GM21723 (cell line): ENCODE data around the gene KRTAP5-2.
"Not testable (repeated sequence)": the region's sequence is repeated elsewhere in the genome, so short reads cannot be mapped to it uniquely, and the experiment has no call there.

Experiments
- ATAC-seq: cut with Tn5 transposase; IDR thresholded peaks from one replicate; pipeline ENCODE4 v1.9.1; 2021; ENCODE audit warnings: mild to moderate bottlenecking, moderate library complexity; ENCODE audit not compliant: unreplicated experiment

The KRTAP5-2 gene

GRCh38 chr11:1592628-1593027, 5.5 kb downstream of the KRTAP5-2 start:
- ATAC-seq = no peak

DNA sequence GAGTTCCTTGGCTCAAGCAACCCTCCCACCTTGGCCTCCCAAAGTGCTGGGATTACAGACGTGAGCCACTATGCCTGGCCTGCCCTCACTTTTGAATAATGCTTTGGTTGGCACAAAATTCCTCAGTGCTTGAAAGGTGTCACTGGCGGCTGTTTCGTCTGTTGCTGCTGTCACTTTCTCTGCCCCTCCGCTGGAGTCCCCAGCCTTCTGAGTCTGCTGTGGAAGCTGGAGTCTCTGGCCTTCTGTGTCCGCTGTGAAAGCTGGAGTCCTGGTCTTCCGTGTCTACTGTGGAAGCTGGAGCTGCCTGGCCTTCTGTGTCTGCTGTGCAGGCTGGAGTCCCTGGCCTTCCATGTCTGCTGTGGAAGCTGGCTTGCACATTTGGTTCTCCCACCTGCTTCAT, 8.1 kb downstream of the KRTAP5-2 start:
- ATAC-seq = no peak

DNA sequence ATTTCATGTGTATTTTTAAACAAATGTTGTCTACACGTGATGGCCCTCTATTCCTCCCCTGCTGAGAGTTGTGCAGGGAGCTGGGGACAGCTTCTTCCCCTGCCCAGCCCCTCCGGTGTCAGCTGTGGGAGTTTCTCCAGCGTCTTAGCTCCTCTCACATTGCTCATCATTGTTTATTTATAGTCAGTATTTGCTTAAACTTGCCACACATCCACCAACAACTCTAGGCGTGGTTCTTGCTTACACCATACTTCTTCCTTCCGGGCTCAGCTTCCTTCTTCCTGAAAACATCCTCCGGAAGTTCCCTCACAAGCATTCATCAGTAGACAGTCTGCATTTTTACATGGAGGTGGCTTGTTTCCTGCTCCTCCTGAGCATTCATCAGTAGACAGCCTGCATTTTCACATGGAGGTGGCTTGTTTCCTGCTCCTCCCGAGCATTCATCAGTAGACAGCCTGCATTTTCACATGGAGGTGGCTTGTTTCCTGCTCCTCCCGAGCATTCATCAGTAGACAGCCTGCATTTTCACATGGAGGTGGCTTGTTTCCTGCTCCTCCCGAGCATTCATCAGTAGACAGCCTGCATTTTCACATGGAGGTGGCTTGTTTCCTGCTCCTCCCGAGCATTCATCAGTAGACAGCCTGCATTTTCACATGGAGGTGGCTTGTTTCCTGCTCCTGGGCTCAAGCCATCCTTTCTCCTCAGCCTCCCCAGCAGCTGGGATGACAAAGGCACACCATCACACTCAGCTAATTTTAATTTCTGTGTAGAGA, 8.7 kb downstream of the KRTAP5-2 start:
- not testable (repeated sequence) for ATAC-seq

- ATAC-seq = no peak
Observed at GRCh38 chr11:1586699-1587098, 11.4 kb downstream of the KRTAP5-2 start.

GRCh38 chr11:1584661-1585370, 13.3 kb downstream of the KRTAP5-2 start, which contains the start of gene KRTAP5-1:
TSS of gene KRTAP5-1 (minus strand) at chr11:1585283. CDS start at chr11:1585249, 34 bp downstream.
- ATAC-seq = not testable (repeated sequence)

GRCh38 chr11:1582909-1583308, 15.2 kb downstream of the KRTAP5-2 start:
- ATAC-seq = not testable (repeated sequence)

DNA sequence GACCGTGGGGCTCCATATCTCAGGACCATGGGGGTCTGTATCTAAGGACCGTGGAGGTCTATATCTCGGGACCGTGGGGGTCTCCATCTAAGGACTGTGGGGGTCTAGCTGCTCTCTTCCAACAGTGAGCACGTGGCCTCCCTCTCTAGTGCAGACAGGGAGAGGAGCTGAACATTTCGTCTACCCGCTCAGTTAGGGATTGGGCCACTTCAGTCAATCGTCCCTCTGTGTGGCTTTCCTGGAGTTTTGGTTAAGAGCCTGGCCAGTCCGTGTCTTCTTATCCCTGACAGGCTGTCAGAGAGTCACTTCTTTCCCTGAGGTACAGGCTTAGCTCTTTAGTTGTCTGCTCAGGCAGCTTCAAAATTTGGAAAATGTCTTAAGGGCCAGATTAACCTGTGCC, 16.1 kb downstream of the KRTAP5-2 start:
- no peak for ATAC-seq

DNA sequence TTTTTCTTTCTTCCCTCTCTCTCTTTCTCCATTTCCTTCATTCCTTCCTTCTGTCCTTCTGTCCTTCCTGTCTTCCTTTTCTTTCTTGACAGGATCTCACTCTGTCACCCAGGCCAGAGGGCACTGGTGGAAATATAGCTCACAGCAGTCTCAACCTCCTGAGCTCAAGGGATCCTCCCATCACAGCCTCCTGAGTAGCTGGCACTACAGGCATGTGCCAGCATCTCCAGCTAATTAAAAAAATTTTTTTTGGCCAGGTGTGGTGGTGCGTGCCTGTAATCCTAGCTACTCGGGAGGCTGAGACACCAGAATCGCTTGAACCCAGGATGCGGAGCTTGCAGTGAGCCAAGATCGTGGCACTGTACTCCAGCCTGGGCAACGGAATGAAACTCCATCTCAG, 21.3 kb downstream of the KRTAP5-2 start:
- no peak for ATAC-seq

GRCh38 chr11:1575756-1576155, 22.3 kb downstream of the KRTAP5-2 start:
- not testable (repeated sequence) for ATAC-seq

GRCh38 chr11:1574933-1575242, 23.2 kb downstream of the KRTAP5-2 start:
- ATAC-seq = no peak

DNA sequence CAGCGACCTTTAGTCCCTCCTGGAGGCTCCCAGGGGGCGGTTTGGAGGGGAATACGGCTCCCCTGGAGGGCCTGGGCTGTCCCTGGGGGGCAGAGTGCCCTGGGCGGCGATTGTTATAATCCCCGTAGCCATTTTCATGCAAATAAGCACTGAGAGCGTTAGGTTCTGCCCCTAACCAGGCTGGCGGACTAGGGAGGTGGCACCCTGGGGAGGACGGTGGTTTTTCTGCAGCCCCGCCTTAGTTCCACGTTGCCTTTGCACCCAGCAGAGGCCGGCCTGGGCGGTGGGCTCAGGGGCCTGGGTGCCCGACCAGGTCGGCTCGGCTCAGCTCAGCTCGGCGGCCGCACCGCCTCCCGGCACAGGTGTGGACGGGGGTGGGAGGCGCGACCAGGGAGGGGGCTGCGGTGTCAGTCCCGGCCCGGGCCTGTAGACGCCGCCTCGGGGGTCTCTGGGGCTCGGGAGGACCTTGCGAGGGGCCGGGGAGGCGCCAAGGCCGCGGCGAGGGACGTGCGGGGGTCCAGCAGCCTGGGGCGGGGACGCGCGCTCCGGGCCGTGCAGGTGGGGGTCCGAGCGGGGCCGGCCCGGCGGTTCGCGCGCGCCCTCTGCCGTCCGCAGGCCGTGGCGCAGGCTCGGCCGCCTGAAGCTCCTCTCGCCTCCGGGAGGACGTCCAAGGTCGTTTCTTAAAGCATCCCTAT, 23.7 kb downstream of the KRTAP5-2 start:
- ATAC-seq = no peak

GRCh38 chr11:1573903-1574237, 24.2 kb downstream of the KRTAP5-2 start:
- no peak for ATAC-seq

- no peak for ATAC-seq
Observed at GRCh38 chr11:1573077-1573902, 24.8 kb downstream of the KRTAP5-2 start.

DNA sequence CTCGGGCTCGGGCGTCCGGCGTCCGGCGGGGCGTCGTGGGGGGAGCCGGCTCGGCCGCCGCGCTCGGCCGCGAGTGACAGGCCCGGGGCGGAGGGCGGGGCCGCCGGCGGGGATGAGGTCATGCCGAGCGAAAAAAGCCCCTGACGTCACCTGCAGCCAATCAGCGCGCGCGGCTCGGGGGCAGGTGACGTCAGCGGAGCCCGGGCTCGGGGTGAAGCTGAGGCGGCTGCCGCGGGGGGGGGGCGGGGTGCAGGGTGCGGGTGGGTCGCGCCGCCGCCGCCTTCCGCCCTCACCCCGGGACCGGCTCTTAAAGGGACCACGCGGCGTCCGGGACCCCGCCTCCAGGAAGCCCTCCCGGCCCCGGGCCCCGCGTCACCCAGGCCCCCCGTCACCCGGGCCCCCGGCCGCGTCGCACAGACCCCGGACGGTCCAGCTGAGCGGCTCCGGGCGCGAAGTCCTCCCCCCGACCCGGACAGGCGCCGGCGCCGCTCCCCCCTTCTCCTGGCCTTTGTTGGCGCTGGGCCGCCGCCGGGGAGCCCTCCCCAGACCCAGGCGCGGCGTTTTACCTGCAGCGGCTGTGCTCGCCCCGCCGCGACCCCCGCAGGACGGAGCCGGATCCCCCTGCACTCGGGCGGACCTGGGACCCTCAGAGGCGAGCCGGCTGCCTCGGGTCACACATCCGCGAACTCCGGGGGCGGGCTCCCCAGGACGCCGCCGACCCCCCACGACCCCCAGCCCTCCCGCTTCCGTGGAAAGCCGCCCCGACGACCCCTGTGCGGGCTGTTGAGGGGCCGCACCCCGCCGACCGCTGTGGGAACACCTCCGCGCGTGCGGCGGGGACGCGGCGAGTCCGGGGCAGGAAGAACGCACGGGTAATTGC, 25.7 kb downstream of the KRTAP5-2 start, which contains the start of gene DUSP8:
Gene DUSP8 (minus strand): TSS at position 75 of the 880 bp plus-strand sequence. CDS start 6,445 bp downstream, outside the sequence.
- peak; percentile 51 for ATAC-seq

DNA sequence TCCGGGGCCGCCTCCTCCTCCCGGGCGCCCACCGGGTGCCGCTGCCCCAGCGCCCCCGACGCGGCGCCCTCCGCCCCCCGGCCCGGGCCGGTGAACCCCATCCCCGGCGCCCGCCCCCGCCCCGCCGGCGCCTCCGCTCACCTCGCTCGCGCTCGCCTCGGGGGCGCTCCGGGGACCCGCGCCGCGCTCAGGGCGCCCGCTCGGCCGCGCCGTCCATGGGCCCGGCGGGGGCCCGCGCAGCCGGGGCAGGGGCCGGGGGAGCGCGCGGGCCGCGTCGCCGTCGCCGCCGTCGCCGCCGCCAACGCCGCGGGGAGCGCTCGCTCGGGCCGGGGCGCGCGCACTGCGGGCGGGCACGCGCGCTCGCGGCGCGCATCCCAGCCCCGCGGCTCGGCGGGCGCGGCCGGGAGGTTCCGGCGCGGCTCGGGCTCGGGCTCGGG, 26.3 kb downstream of the KRTAP5-2 start:
- ATAC-seq = peak; percentile 1

GRCh38 chr11:1570896-1571759, 27.0 kb downstream of the KRTAP5-2 start:
- no peak for ATAC-seq

DNA sequence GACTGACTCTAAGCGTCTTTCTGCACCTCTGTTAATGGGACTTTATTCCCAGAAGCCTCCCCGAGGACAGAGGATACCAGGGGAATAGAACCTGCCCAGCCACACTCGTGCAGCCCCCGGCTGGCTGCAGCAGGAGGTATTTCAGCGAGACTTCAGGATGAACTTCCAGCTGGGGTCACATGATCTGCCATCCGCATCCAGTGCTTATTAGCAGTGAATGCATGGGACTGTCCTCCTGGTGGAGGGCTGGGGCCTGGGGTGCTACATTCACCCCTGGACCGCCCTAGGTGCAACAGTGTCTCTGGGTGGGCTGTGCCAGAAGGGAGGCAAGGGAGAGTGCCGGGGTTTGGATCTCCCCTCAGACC, 27.6 kb downstream of the KRTAP5-2 start:
- ATAC-seq = no peak

GRCh38 chr11:1570001-1570453, 28.1 kb downstream of the KRTAP5-2 start:
- no peak for ATAC-seq

- no peak for ATAC-seq
Observed at GRCh38 chr11:1569251-1569780, 28.8 kb downstream of the KRTAP5-2 start.
